Progenitor cell of endocrine pancreas (in vitro differentiated cells): Measurements from ENCODE around the gene ZSWIM8. TPM values are rescaled to one million over a fixed set of nuclear protein-coding genes. Genes with fewer than 3 reads are reported as not detected.
A peak's percentile ranks its signal among the peaks of the same experiment; 100 is the strongest.

Experiments used
- DNase-seq: peaks from one replicate; pipeline ENCODE4 v3.0.0; 2021; ENCODE audit warnings: low spot score; ENCODE audit not compliant: unreplicated experiment
- H3K27ac Mint-ChIP-seq: 2 replicates; pipeline ENCODE4 v1.8.0; 2021; ENCODE audit warnings: mild to moderate bottlenecking, moderate library complexity, mixed read lengths
- H3K27me3 Mint-ChIP-seq: 2 replicates; pipeline ENCODE4 v1.8.0; 2021; ENCODE audit warnings: mixed read lengths
- H3K36me3 Mint-ChIP-seq: 2 replicates; pipeline ENCODE4 v1.8.0; 2022; ENCODE audit warnings: mixed read lengths; ENCODE audit not compliant: insufficient read depth
- H3K4me1 Mint-ChIP-seq: 2 replicates; pipeline ENCODE4 v1.8.0; 2021; ENCODE audit warnings: low read depth, mixed read lengths
- H3K4me3 Mint-ChIP-seq: 2 replicates; pipeline ENCODE4 v1.8.0; 2021; ENCODE audit warnings: low read depth, mild to moderate bottlenecking, moderate library complexity, mixed read lengths
- H3K9me3 Mint-ChIP-seq: 2 replicates; pipeline ENCODE4 v1.8.0; 2021; ENCODE audit warnings: low read depth, mixed read lengths
- CTCF ChIP-seq: fragments of 200-600 bp; sonication (generic); IDR thresholded peaks from one replicate; pipeline ENCODE4 v1.5.0; 2021; ENCODE audit warnings: antibody characterized with exemption, mild to moderate bottlenecking; ENCODE audit not compliant: unreplicated experiment
- total RNA-seq: library from RNA; stranded (reverse); gene quantifications from 2 replicates; pipeline ENCODE4 v1.2.1, GENCODE V29; 2021

The ZSWIM8 gene
- total RNA-seq, 1 donor from 2014 or later: 144 TPM

- peaks cover 9% of the 10 kb centered on the region for H3K36me3 Mint-ChIP-seq
- H3K27me3 Mint-ChIP-seq: peaks cover 8% of the 10 kb centered on the region
- DNase-seq: no peak
- H3K27ac Mint-ChIP-seq: no peak overlapping the region
- no peak for TF ChIP-seq CTCF
- H3K4me1 Mint-ChIP-seq: peaks cover 3% of the 10 kb centered on the region
- no peaks in the 10 kb centered on the region for H3K9me3 Mint-ChIP-seq
- H3K4me3 Mint-ChIP-seq: no peak overlapping the region
Measured at GRCh38 chr10:73818402-73818801, 33.0 kb downstream of the ZSWIM8 start.

- TF ChIP-seq CTCF: no peak
- no peaks in the 10 kb centered on the region for H3K9me3 Mint-ChIP-seq
- H3K27ac Mint-ChIP-seq: no peak overlapping the region
- H3K27me3 Mint-ChIP-seq: peaks cover 10% of the 10 kb centered on the region
- peaks cover 7% of the 10 kb centered on the region for H3K36me3 Mint-ChIP-seq
- peaks cover 6% of the 10 kb centered on the region for H3K4me1 Mint-ChIP-seq
- H3K4me3 Mint-ChIP-seq: no peak overlapping the region
- DNase-seq: no peak
Measured at GRCh38 chr10:73819081-73819480, 33.7 kb downstream of the ZSWIM8 start.

- Mint-ChIP-seq H3K4me1 (peaks cover 6% of the 10 kb centered on the region), H3K4me3 (no peak overlapping the region), H3K9me3 (no peaks in the 10 kb centered on the region), H3K27me3 (peaks cover 10% of the 10 kb centered on the region), H3K36me3 (peaks cover 7% of the 10 kb centered on the region), H3K27ac (no peak overlapping the region)
- peak; percentile 4 for TF ChIP-seq CTCF
- no peak for DNase-seq
Measured at GRCh38 chr10:73819513-73820093, 34.2 kb downstream of the ZSWIM8 start.

- Mint-ChIP-seq H3K9me3 (no peaks in the 10 kb centered on the region), H3K27me3 (peaks cover 18% of the 10 kb centered on the region), H3K27ac (no peak overlapping the region), H3K4me1 (peaks cover 6% of the 10 kb centered on the region), H3K36me3 (peaks cover 9% of the 10 kb centered on the region), H3K4me3 (no peak overlapping the region)
- no peak for DNase-seq
- TF ChIP-seq CTCF: no peak
Measured at GRCh38 chr10:73823391-73823790, 38.0 kb downstream of the ZSWIM8 start.

- DNase-seq: no peak
- no peak for TF ChIP-seq CTCF
- Mint-ChIP-seq H3K27me3 (peaks cover 18% of the 10 kb centered on the region), H3K4me3 (no peak overlapping the region), H3K27ac (no peak overlapping the region), H3K4me1 (peaks cover 6% of the 10 kb centered on the region), H3K9me3 (no peaks in the 10 kb centered on the region), H3K36me3 (peaks cover 9% of the 10 kb centered on the region)
Measured at GRCh38 chr10:73824146-73824725, 38.8 kb downstream of the ZSWIM8 start.
